ENCODE data around the gene DDA1.

The DDA1 gene

GRCh38 chr19:17281391-17282304, 27.7 kb upstream of the DDA1 start, which contains the start of gene ANKLE1:
Gene ANKLE1, plus strand, starts transcription at chr19:17281901. Its CDS starts 20 bp downstream, at chr19:17281921.
- TF ChIP-seq CTCF (IDR thresholded peaks at IDR 0.05; ENCODE audit: insufficient read depth, low read depth, low read length, missing control alignments): no peak
- H3K4me3 ChIP-seq (ENCODE audit: low read length): peak within 1 kb of the TSS; percentile 45
- no peak for DNase-seq (ENCODE audit: low read depth)

- DNase-seq (ENCODE audit: low read depth): peak; percentile 82
- peak; percentile 74 for TF ChIP-seq CTCF (IDR thresholded peaks at IDR 0.05; ENCODE audit: insufficient read depth, low read depth, low read length, missing control alignments)
- peak overlapping the region; percentile 45 for H3K4me3 ChIP-seq (ENCODE audit: low read length)
These were observed 26.8 kb upstream of the DDA1 start for GRCh38 chr19:17282488-17283125.

GRCh38 chr19:17283504-17283996, 25.8 kb upstream of the DDA1 start:
- DNase-seq (ENCODE audit: low read depth): no peak
- TF ChIP-seq CTCF (IDR thresholded peaks at IDR 0.05; ENCODE audit: insufficient read depth, low read depth, low read length, missing control alignments): no peak

GRCh38 chr19:17285415-17286135, 23.8 kb upstream of the DDA1 start:
- no peak for DNase-seq (ENCODE audit: low read depth)
- no peak for TF ChIP-seq CTCF (IDR thresholded peaks at IDR 0.05; ENCODE audit: insufficient read depth, low read depth, low read length, missing control alignments)
- H3K4me3 ChIP-seq (ENCODE audit: low read length): no peak overlapping the region

More at GRCh38 chr19:17283504-17283996, 25.8 kb upstream of the DDA1 start:
- H3K4me3 ChIP-seq (ENCODE audit: low read length): no peak overlapping the region

GRCh38 chr19:17286263-17286662, 23.1 kb upstream of the DDA1 start:
- no peak overlapping the region for H3K4me3 ChIP-seq (ENCODE audit: low read length)
- no peak for TF ChIP-seq CTCF (IDR thresholded peaks at IDR 0.05; ENCODE audit: insufficient read depth, low read depth, low read length, missing control alignments)
- DNase-seq (ENCODE audit: low read depth): no peak

GRCh38 chr19:17286752-17287151, 22.6 kb upstream of the DDA1 start:
- no peak for TF ChIP-seq CTCF (IDR thresholded peaks at IDR 0.05; ENCODE audit: insufficient read depth, low read depth, low read length, missing control alignments)
- no peak for DNase-seq (ENCODE audit: low read depth)
- no peak overlapping the region for H3K4me3 ChIP-seq (ENCODE audit: low read length)

Measured in epithelial cell of esophagus (primary cell).